ENCODE data around the gene MBD6.

MBD6 gene

DNA sequence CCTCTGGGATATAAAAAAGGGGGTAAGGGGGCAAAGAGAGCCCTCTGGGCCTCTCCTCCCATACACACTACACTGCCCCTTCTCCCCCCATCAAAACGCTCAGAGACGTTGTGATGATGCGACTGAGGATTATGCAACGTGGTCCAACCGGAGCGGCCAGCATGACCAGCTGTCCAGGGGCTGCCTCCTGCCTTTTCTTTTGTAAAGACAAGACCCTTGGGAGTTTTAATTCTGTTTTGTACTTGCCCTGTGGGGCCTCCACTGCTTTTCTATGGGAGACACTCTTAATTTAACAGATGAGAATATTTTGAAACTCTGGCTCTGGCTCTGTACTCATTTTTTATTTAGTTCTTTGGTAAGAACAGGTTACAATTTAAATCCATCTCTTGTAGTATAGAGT is 7.2 kb downstream of the MBD6 start:
- no peak for DNase-seq (ENCODE audit: low spot score)

DNA sequence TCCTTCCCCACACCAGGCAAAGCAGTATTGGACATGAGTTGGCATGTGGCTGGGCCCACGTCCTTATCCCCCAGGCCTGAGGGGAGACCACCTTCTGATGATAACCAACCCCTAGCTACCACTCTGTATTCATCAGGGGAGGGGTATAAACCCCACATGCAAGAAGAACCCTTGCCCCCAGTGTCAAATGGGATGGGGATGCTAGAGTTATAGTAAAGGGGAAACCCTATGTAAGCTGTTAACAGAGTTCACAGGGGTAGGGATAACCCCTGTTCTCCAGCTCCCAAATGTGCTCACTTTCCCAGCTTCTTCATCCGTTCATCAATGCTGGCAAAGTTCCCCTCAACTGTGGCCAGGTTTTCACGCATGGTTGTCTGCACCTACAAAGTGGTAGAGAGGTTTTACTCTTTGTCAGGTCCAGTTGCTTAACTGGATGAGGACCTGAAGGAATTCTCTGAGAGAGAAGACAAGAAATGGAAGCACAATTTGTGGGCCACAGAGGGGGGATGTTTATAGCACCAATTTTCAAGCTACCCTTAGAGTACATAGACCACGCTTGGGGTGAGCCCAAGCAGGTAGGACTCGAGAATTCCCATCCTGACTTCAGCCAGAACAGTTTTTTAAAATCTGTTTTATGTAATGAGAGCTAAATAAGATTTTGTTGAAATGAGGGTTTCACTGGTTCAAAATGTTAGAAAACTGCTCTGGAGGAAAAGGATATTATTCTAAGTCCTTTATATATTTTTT is 7.9 kb downstream of the MBD6 start:
- DNase-seq (ENCODE audit: low spot score) = no peak

DNA sequence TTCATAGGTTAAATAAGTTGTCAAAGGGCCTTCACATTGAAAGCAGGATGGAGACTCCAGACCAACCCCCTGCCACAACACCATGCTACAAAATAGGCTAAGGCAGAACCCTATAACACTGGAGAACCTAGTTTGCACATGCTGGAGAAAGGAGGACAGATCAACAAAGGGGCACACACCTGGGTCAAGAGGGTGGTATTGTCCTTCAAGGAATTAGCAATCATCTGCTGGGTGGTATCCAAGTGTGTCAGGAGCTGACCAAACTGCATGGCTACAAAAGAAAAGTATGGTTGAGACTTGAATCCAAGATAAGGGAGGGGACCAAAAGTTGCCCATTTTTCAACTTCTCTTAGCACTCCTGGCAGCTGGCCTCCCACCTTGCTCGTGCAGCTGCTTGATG is 9.2 kb downstream of the MBD6 start:
- DNase-seq (ENCODE audit: low spot score) = no peak

DNA sequence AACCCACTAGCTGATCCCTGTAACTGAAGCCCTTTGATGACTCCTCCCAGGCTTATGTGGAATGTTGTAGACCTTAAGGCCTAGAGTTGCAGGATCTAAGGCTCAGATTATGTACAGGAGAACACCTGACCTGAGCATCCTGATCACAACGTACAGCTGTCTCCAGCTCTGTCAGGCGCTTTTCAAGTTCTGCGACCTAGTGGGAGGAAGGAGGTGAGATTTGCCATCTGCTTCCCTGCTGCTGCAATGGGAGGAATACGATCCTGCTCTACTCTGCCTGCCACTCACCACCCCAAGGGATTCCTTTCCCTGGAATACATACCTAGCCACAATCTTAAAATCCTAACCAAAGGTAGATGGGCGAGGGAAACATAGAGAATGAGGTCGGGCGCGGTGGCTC is 10.5 kb downstream of the MBD6 start:
- DNase-seq (ENCODE audit: low spot score) = no peak

DNA sequence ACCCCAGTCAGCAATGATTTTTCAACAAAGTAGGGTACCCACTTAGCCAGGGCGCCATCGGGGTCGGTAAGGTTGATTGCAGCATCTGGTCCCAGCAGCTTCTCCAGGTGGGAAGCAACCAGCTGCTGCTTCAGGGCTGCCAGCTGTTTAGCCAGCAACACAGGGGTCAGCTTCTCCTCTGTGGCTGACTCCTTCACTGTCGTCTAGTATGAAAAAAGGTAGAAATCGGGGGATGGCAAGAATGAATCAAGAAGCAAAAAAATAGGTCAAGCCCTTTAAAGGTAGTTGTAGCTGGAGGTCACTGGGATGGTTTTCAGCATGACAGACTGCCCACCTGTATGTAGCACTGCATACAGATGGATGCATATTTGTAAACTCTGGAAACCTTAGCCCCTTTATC is 11.6 kb downstream of the MBD6 start:
- no peak for DNase-seq (ENCODE audit: low spot score)

DNA sequence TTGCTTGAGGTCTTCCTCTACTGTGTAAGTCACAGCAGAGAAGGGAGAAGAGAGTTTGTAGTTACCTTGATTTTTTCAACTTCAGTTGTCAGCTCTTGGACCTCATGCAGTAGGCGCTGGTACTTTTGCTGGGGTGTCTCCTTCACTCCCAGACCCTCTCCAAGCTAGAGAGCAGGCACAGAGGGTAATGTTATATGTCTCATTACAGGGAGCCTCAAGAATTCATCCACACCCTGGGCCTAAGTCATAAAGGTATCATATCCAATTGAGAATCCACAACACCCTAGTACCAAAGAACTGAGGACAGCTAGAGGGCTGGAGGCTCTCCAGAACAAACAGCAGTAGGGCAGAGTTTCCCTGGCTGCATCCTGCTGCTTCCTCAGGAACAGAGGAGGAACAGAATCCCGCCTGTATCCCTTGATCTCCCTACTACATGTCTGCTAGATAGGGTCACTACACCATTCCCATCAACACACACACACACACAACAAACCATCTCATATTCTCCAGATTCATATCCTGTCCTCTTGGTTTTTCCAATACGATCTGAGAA is 12.4 kb downstream of the MBD6 start:
- no peak for DNase-seq (ENCODE audit: low spot score)

DNA sequence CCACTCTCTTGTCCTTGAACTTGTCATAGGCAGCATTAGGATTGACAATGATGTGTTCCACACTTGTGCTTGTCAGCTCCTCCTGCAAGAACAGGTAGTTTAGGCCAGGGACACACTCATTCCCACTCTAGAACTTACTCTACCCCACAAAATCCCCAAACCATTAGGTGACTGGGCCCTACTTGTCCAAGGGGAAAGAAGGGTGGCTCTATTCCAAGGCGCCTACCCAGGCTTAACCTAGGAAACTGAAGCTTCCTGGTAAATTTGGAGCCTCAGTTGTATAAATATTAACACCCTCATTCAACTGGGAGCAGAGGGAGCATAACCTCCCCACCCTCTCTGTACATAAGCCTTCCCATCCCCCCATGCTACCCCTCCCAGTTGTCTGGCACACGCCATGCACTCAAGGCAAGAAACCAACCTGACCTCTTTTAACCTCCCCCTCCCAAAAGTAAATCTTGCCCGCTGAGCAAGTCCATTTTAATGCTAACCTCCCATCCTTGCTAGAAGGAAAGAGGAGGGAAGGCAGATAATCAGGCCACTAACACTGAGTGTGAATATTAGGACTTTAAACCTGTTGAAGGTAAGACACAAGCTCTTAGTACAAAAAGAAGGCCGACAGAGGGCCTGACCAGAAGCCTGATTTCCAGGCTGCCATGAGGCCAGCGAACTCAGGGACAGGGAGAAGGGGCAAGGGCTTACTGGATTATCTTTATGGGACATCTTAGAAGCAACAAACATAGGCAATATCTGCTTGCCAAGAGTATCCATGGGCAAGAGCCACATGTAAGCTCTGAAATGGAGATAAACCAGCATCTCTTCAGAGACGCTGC is 13.4 kb downstream of the MBD6 start:
- DNase-seq (ENCODE audit: low spot score) = no peak

DNA sequence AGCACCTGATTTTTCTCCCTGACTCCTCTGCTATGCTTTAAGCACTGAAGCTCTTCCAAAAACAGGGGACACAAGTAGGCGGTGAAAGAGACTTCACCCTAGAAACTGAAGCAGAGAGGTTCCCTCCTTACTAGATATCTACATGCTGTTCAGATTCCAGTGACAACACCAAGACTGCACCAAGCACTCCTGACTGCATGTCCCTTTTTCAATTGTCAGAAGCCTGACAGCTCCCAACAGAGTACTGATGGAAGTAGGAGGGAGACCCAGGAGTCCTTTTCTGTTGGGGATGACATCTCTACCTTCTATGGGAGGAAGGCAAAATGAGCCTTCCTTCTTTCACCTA is 13.9 kb downstream of the MBD6 start:
- no peak for DNase-seq (ENCODE audit: low spot score)

DNA sequence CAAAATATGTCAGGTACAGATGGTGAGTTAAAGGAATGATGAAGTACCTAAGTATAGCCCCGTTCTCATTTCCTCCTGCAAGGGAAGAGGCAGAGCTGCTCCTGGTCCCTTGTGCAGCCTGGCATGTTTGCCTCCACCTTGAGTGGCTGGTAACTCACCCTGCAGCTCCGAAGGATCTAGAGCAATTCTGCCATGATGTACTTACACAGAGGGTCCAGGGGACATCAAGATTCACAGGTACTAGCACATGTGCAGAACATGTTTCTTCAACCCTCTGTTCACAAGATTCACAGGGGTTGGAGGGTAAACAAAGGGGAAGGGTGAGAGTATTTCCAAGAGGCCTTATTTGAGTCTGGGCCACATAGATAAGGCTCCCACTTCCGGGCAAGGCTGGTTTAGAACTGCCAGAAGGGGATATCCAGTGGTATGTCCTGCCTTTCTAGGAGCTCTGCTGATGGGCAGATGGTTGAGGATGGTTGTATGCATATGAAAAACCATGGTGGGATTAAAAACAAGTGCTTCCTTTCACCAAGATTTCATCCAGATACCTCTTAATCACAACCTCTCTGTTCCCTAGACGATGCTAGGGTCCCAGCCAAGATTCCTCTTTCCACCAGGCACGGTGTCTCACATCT is 16.6 kb downstream of the MBD6 start:
- no peak for DNase-seq (ENCODE audit: low spot score)

DNA sequence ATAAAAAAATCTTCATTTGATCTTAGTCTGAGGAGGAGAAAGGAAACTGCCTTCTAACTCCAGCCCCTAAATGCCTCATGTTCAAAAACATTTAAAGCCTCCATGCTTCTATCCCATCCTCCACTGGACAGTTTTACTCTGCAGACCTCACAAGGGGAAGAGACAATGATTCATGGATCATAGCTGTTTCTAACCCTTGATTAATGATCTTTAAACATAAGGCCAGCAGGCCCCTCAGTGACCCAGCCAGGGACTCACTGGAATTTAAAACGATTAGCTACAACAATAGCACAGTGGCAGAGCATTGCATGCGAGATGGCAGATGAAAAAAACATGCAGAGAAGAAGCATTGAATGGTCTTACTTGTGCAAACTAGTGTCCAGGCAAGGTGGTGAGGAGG is 18.4 kb downstream of the MBD6 start:
- no peak for DNase-seq (ENCODE audit: low spot score)

DNA sequence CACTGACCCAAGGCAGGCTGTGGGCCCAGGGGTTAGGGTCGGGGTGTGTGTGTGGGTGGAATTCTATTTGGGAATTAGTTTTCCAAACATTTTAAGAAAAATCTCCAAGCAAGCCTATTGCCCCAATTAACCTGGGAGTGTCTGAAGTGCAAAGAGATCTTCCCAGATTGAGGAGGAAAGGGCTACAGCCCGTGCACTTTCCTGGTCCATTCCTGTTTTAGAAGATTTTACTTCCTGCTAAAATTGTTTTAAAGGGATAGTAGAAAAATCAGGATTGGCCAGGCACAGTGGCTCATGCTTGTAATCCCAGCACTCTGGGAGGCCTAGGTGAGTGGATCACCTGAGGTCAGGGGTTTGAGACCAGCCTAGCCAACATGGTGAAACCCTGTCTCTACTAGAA is 19.1 kb downstream of the MBD6 start:
- no peak for DNase-seq (ENCODE audit: low spot score)

DNA sequence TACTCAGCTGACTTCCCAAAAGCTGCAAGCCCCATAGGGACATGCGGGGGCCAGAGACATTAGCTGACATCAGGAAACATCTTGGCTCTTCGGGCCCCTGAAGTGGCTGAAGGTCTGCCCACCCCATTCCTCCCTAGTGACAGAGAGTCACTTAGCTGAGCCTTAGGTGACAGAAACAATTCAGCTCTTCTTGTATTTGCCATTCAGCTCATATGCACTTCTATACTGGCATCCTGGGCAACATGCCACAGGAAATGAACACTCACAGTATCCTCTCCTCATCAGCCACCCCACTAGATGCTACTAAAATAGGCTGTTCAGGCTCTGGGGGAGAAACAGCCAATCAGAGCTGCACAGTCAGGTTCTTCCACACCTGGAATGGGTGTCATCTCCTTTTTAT is 21.0 kb downstream of the MBD6 start:
- DNase-seq (ENCODE audit: low spot score) = no peak

DNA sequence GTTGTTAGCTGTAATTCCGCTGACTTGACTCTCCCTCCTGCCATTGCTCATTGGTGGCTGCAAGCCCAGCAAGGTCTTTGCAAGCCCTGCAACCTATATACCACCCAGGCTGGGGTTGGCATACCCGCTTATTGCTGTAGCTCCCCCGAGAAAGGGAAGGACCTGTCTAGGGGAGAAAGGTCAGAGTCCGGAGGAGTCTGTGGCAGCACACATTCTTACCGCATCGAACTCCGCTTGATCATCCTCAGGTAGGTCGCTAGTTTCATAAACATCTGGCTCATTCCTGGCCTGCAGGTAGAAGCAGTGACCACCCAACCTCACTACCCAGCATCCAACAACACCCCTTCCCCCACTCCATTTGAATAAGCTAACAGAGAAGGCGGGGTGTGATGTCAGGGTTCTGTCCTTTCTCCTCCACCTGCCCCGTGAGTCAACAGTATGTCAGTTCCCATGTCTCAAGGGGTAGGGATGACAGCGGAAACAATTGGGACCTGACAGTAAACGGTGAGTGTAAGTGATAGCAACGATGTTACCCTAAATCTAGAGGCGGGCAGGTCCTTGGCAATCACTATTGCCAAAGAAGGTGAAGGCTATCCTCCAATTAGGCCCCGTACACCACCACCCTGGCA is 23.3 kb downstream of the MBD6 start:
- DNase-seq (ENCODE audit: low spot score) = no peak

DNA sequence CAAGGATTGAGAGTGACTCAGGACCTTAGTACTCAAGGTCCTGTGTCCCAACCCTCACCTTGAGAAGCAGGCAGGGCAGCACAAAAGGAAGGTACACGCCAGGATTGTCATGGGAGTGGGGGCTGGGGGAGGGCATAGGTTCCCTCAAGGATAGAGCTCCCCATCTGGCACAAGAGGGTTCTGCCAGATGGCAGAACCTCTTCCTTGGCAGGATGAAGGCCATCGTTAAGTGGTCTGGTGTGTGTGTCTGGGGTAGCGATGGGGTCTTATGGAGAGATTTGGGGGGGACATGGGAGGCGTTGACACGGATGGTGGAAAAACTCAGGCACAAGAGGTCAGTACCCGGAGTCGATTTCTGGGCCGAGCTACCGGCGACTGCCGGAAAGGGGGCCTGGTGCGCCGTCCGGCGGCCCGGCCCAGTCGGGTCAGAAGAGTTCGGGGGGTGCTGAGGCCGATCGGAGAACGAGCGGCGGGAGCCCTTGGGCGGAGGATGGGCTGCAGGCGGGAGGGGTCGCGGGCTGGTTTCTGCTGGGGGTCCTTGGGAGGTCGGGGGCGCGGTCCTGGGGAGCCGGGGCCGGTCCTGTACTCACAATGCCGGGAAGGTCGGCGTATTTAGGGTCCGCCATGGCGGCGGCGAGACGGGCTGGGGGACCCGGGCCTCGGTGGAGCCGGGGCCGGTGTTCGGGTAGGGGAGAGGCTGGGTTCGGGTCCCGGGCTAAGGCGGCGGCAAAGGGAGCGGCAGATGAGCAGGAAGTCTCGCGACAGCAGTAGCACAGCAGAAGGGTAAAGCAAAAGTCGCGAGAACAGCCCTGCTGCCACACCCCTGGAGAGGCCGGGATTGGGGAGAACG is 24.0 kb downstream of the MBD6 start, which contains the start of gene DCTN2:
DCTN2 (minus strand) TSS at position 755 of the 850 bp plus-strand sequence; CDS start at position 626, 129 bp downstream.
- DNase-seq (ENCODE audit: low spot score) = peak; percentile 98

DNA sequence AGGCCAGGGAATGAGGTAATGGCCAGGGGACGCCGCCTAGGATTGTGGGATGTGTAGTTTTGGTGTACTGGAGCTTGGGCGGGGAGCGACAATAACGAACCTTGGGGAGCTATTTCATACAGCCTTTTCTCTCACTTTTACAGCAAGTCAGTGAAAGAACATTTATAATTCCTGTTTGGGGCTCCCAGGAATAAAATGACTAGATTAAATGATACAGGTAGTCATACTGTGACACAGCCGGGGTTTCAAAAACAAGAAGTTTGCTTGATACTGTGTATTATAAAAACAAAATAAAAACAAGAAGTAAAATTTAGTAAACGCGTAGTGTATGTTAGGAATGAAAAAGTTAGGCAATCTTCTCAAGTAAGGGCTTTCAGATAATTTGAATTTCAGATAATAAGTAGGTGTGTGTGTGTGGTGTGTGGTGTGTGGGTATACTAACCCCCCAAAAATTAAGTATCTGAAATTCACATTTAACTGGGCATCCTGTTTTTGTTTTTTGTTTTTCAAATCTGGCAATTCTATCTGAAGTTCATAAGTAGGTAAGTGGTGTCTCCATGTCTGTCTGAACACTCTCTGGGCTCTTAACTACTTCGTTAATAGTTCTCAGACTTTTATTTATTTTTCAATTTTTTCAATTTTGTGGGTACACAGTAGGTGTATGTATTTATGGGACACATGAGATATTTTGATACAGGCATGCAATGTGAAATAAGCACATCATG is 24.8 kb downstream of the MBD6 start:
- DNase-seq (ENCODE audit: low spot score) = no peak

DNA sequence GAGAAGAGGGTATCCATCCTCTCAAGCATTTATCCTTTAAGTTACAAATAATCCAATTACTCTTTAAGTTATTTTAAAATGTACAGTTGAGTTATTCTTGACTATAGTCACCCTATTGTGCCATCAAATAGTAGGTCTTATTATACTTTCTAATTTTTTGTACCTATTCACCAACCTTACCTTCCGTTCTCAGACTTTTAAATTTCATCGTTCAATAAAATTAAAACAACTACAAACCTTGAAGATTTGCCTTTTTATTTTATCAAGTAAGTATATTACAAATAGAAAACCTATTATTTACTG is 25.3 kb downstream of the MBD6 start:
- no peak for DNase-seq (ENCODE audit: low spot score)

DNA sequence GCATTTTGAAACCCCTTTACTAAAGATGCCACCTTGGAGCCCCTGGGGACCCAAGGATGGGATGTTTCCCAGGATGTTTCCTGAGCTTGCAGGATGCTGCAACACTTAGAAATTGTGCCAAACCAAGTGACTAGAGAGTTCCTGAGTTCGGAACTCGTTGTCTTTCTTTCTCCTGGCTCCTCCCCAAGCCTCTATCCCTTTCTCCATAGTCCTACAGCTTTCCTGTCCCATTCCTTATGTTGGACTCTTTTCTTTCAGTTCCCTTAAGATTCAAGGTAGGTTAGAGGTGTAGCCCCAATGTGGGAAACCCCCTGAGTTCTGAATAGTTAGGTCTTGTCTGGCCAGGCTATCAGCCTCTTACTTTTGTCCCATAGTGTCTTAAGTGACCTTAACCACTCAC is 25.9 kb downstream of the MBD6 start:
- DNase-seq (ENCODE audit: low spot score) = no peak

DNA sequence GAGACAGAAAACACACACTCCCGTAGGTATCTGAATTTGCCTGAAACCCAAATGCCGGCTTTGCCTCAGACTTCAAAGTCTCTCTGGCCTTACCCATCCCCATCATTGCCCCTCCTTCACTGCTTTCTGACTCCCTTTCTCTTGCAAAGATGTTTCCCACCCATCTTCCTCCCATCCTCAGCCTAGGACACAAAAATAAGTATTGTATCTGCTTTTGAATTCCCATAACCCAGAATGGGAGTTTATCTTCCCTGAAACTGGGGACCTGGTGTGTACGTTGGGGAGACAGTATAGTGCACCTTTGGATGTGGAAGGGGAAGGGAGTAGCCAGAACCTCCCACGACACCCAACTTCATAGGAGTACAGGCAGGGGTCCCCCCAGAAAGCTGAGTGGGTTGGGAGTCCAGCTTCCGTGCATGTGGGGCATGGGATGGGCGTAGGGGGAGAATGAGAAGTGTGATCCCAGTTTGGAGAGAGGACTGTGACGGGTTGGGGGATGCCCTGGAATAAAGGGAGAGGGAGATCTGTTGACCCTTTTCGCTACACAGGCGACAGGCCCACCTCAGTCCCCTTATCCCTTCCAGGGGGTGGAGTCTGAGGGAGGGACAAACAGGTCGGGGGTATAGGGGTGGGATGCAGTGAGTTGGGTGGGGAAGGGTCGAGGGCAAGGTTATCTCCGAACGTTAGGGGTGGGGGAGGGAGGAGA is 26.7 kb downstream of the MBD6 start:
- DNase-seq (ENCODE audit: low spot score) = no peak

DNA sequence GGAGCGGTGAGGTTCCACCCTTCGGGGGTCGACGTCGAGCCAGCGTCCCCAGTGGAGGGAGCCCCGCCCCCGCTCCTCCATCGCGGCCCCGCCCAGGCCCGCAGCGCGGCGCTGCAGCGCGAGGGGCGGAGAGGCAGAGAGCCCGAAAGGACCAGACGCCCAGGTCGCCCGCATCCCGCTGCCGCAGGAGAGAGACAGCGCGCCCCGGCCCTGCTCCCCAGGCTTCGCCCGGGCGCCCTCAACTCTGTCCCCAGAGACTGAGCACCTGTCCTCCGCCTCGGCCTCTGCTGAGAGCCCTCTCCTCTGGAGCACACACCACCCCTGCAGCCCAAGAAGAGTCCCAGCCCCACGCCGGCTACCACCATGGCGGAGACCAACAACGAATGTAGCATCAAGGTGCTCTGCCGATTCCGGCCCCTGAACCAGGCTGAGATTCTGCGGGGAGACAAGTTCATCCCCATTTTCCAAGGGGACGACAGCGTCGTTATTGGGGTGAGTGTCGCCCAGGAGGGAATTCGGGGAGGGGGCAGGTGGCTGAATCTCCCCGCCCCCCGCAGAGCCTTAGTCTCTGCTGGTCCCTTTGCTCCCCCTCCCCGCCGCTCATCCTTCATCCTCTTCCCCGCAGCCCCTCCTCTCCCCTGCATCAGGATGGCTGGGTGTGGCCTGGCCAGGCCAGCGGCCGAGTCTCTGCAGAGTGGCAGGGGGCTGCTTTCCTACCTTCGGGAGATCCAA is 27.5 kb downstream of the MBD6 start, which contains the start of gene KIF5A:
KIF5A (plus strand) TSS at position 136 of the 732 bp plus-strand sequence; CDS start at position 364, 228 bp downstream.
- peak; percentile 85 for DNase-seq (ENCODE audit: low spot score)

Data from GM03348 (cell line).